Vagina (tissue), 2 donors: Measurements from ENCODE around the gene LAMA2.

Experiments
- POLR2A ChIP-seq, 2 donors: fragments of 450-650 bp; IDR thresholded peaks; one replicate each; pipeline ENCODE4 v1.6.1; 2017; ENCODE audit warnings: antibody characterized with exemption in 2 of 2, mild to moderate bottlenecking in 2 of 2, moderate library complexity in 2 of 2
- POLR2AphosphoS5 ChIP-seq, 2 donors: sonication (generic); formaldehyde crosslinking; IDR thresholded peaks; one replicate each; pipeline ENCODE4 v1.9.0; 2017; ENCODE audit warnings: antibody characterized with exemption in 2 of 2, mild to moderate bottlenecking in 2 of 2, low read depth in 1 of 2; ENCODE audit not compliant: insufficient read depth in 1 of 2

DNA sequence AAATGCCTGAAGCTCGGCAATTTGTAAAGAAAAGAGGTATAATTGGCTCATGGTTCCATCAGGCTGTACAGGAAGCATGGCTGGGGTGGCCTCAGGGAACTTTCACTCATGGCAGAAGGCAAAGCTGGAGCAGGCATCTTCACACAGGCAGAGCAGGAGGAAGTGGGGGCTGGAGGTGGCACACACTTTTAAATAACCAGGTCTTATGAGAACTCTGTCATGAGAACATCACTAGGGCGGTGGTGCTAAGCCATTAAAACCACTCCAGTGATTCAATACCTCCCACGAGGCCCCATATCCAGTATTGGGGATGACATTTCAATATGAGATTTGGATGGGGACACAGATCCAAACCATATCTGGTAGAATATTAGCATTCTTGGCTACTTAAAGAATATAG is 481.8 kb downstream of the LAMA2 start:
- no peak for TF ChIP-seq POLR2AphosphoS5 (IDR thresholded peaks at IDR 0.05; ENCODE audit: insufficient read depth in 1 of 2, low read depth in 1 of 2)
- TF ChIP-seq POLR2A (IDR thresholded peaks at IDR 0.05): no peak
